Natural killer cell treated with Interleukin-12 subunit alpha and Interleukin-12 subunit beta and Interleukin-15 and Interleukin-18, amount 100 ng/mL, for 72 hours (primary cell): ENCODE measurements around the gene TRAF6. TPM values are rescaled to one million over a fixed set of nuclear protein-coding genes. Genes with fewer than 3 reads are reported as not detected.
"Not testable (repeated sequence)": the region's sequence is repeated elsewhere in the genome, so short reads cannot be mapped to it uniquely, and the experiment has no call there.

Experiments used
- ATAC-seq, 2 donors: fragments of 150-1000 bp; cut with Tn5 transposase in 1 of 2; sonication (Bioruptor Pico), chemical (Tn5 transposase) in 1 of 2; 2 replicates each; pipeline ENCODE4 v1.10.0; 2021
- DNase-seq: peaks from one replicate; pipeline ENCODE4 v3.0.0; 2022; ENCODE audit warnings: low spot score
- H3K27ac Mint-ChIP-seq, 2 donors: 1 replicate in 1 of 2; 2 replicates in 1 of 2; pipeline ENCODE4 v1.8.0; 2022; ENCODE audit warnings: mixed read lengths in 2 of 2, mild to moderate bottlenecking in 1 of 2, moderate library complexity in 1 of 2
- H3K27me3 Mint-ChIP-seq, 2 donors: 1 replicate in 1 of 2; 2 replicates in 1 of 2; pipeline ENCODE4 v1.8.0; 2022; ENCODE audit warnings: mixed read lengths in 2 of 2
- H3K36me3 Mint-ChIP-seq: one replicate; pipeline ENCODE4 v1.8.0; 2022; ENCODE audit warnings: mixed read lengths
- H3K4me1 Mint-ChIP-seq, 2 donors: 1 replicate in 1 of 2; 2 replicates in 1 of 2; pipeline ENCODE4 v1.8.0; 2022; ENCODE audit warnings: low read depth in 2 of 2, mixed read lengths in 2 of 2, mild to moderate bottlenecking in 1 of 2
- H3K4me3 Mint-ChIP-seq: one replicate; pipeline ENCODE4 v1.8.0; 2022; ENCODE audit warnings: mixed read lengths
- H3K9me3 Mint-ChIP-seq: 2 replicates; pipeline ENCODE4 v1.8.0; 2022; ENCODE audit warnings: mixed read lengths
- total RNA-seq, 2 donors: library from RNA; stranded (reverse); gene quantifications; one replicate each; pipeline ENCODE4 v1.2.3, GENCODE V29; 2022

Gene TRAF6
- total RNA-seq, 2 donors from 2014 or later = 15.3 to 25.3 TPM

GRCh38 chr11:36485298-36486002 is 24.6 kb downstream of the TRAF6 start:
- peak in 1 of 2 donors; percentile 52 for ATAC-seq
- no peaks in the 10 kb centered on the region for H3K27me3 Mint-ChIP-seq
- peaks cover 5% of the 10 kb centered on the region for H3K36me3 Mint-ChIP-seq
- no peaks in the 10 kb centered on the region for H3K9me3 Mint-ChIP-seq
- peak overlapping the region in 1 of 2 donors; percentile 19 for H3K27ac Mint-ChIP-seq
- no peak overlapping the region for H3K4me3 Mint-ChIP-seq
- peaks cover 23 to 50% of the 10 kb centered on the region in 2 donors for H3K4me1 Mint-ChIP-seq
- no peak for DNase-seq

- not testable (repeated sequence) for H3K27me3 Mint-ChIP-seq, H3K9me3 Mint-ChIP-seq, H3K4me3 Mint-ChIP-seq, H3K36me3 Mint-ChIP-seq, DNase-seq
- Mint-ChIP-seq H3K27ac (peak overlapping the region in 1 of 2 donors; percentile 53), H3K4me1 (peaks cover 13 to 38% of the 10 kb centered on the region in 2 donors)
- peak in 1 of 2 donors; percentile 44 for ATAC-seq
Measured at GRCh38 chr11:36483042-36483441, 27.0 kb downstream of the TRAF6 start.

GRCh38 chr11:36480833-36481232 is 29.2 kb downstream of the TRAF6 start:
- Mint-ChIP-seq H3K27ac (peak overlapping the region in 1 of 2 donors; percentile 69), H3K36me3 (no peaks in the 10 kb centered on the region), H3K4me1 (peaks cover 11 to 40% of the 10 kb centered on the region in 2 donors), H3K27me3 (no peaks in the 10 kb centered on the region), H3K9me3 (no peaks in the 10 kb centered on the region), H3K4me3 (no peak overlapping the region)
- no peak for ATAC-seq
- no peak for DNase-seq

GRCh38 chr11:36478700-36479329 is 31.3 kb downstream of the TRAF6 start:
- no peak for DNase-seq
- Mint-ChIP-seq H3K4me1 (peaks cover 18 to 40% of the 10 kb centered on the region in 2 donors), H3K27me3 (no peaks in the 10 kb centered on the region), H3K4me3 (no peak overlapping the region), H3K36me3 (no peaks in the 10 kb centered on the region), H3K27ac (no peak overlapping the region), H3K9me3 (no peaks in the 10 kb centered on the region)
- no peak for ATAC-seq

- DNase-seq (no peak), ATAC-seq (no peak)
- Mint-ChIP-seq H3K27me3 (no peaks in the 10 kb centered on the region), H3K27ac (peak overlapping the region in 1 of 2 donors; percentile 76), H3K9me3 (no peaks in the 10 kb centered on the region), H3K4me3 (no peak overlapping the region), H3K36me3 (no peaks in the 10 kb centered on the region), H3K4me1 (peaks cover 28 to 47% of the 10 kb centered on the region in 2 donors)
Measured at GRCh38 chr11:36475192-36475591, 34.9 kb downstream of the TRAF6 start.

GRCh38 chr11:36471577-36471976 is 38.5 kb downstream of the TRAF6 start:
- peaks cover 50 to 59% of the 10 kb centered on the region in 2 donors for H3K4me1 Mint-ChIP-seq
- ATAC-seq (no peak), DNase-seq (no peak)
- H3K27ac Mint-ChIP-seq = peak overlapping the region; percentile 5 to 63
- H3K4me3 Mint-ChIP-seq = no peak overlapping the region
- peaks cover 9% of the 10 kb centered on the region for H3K36me3 Mint-ChIP-seq
- H3K9me3 Mint-ChIP-seq = no peaks in the 10 kb centered on the region
- H3K27me3 Mint-ChIP-seq = no peaks in the 10 kb centered on the region

- Mint-ChIP-seq H3K27ac (peak overlapping the region; percentile 72 to 79), H3K27me3 (no peaks in the 10 kb centered on the region), H3K36me3 (peaks cover 15% of the 10 kb centered on the region), H3K4me1 (peaks cover 45 to 60% of the 10 kb centered on the region in 2 donors), H3K9me3 (no peaks in the 10 kb centered on the region), H3K4me3 (no peak overlapping the region)
- no peak for DNase-seq
- ATAC-seq = no peak
Measured at GRCh38 chr11:36469881-36470802, 39.9 kb downstream of the TRAF6 start.

GRCh38 chr11:36469063-36469462 is 41.0 kb downstream of the TRAF6 start:
- peak overlapping the region; percentile 60 to 72 for H3K27ac Mint-ChIP-seq

GRCh38 chr11:36467916-36468315 is 42.2 kb downstream of the TRAF6 start:
- ATAC-seq (no peak), DNase-seq (no peak)
- H3K27ac Mint-ChIP-seq = peak overlapping the region; percentile 75 to 91
- H3K36me3 Mint-ChIP-seq = peaks cover 26% of the 10 kb centered on the region
- H3K27me3 Mint-ChIP-seq = no peaks in the 10 kb centered on the region
- no peak overlapping the region for H3K4me3 Mint-ChIP-seq
- H3K4me1 Mint-ChIP-seq = peaks cover 64 to 67% of the 10 kb centered on the region in 2 donors
- no peaks in the 10 kb centered on the region for H3K9me3 Mint-ChIP-seq

More at GRCh38 chr11:36469063-36469462, 41.0 kb downstream of the TRAF6 start:
- ATAC-seq (no peak), DNase-seq (no peak)
- H3K27me3 Mint-ChIP-seq = no peaks in the 10 kb centered on the region
- no peak overlapping the region for H3K4me3 Mint-ChIP-seq
- peaks cover 19% of the 10 kb centered on the region for H3K36me3 Mint-ChIP-seq
- H3K4me1 Mint-ChIP-seq = peaks cover 55 to 65% of the 10 kb centered on the region in 2 donors
- H3K9me3 Mint-ChIP-seq = no peaks in the 10 kb centered on the region

GRCh38 chr11:36467012-36467411 is 43.1 kb downstream of the TRAF6 start:
- DNase-seq = no peak
- Mint-ChIP-seq H3K4me1 (peaks cover 67% of the 10 kb centered on the region in 2 donors), H3K27me3 (no peaks in the 10 kb centered on the region), H3K9me3 (no peaks in the 10 kb centered on the region), H3K27ac (peak overlapping the region; percentile 75 to 91), H3K36me3 (peaks cover 29% of the 10 kb centered on the region), H3K4me3 (no peak overlapping the region)
- peak in 1 of 2 donors; percentile 25 for ATAC-seq

GRCh38 chr11:36465449-36466163 is 44.5 kb downstream of the TRAF6 start:
- DNase-seq (no peak), ATAC-seq (peak; percentile 53 to 77)
- peak overlapping the region; percentile 47 to 91 for H3K27ac Mint-ChIP-seq
- H3K36me3 Mint-ChIP-seq = peaks cover 29% of the 10 kb centered on the region
- no peaks in the 10 kb centered on the region for H3K9me3 Mint-ChIP-seq
- H3K4me1 Mint-ChIP-seq = peaks cover 66 to 72% of the 10 kb centered on the region in 2 donors
- H3K27me3 Mint-ChIP-seq = no peaks in the 10 kb centered on the region
- H3K4me3 Mint-ChIP-seq = no peak overlapping the region

GRCh38 chr11:36464720-36465119 is 45.4 kb downstream of the TRAF6 start:
- Mint-ChIP-seq H3K9me3 (no peaks in the 10 kb centered on the region), H3K36me3 (peaks cover 29% of the 10 kb centered on the region), H3K4me1 (peaks cover 64 to 70% of the 10 kb centered on the region in 2 donors), H3K4me3 (no peak overlapping the region), H3K27me3 (no peaks in the 10 kb centered on the region), H3K27ac (peak overlapping the region; percentile 47 to 91)
- no peak for ATAC-seq
- DNase-seq = no peak

- H3K9me3 Mint-ChIP-seq = no peaks in the 10 kb centered on the region
- ATAC-seq = no peak
- no peaks in the 10 kb centered on the region for H3K27me3 Mint-ChIP-seq
- H3K4me3 Mint-ChIP-seq = no peak overlapping the region
- peak overlapping the region; percentile 56 to 91 for H3K27ac Mint-ChIP-seq
- peaks cover 29% of the 10 kb centered on the region for H3K36me3 Mint-ChIP-seq
- H3K4me1 Mint-ChIP-seq = peaks cover 56 to 71% of the 10 kb centered on the region in 2 donors
- DNase-seq = no peak
Measured at GRCh38 chr11:36463781-36464180, 46.3 kb downstream of the TRAF6 start.
